ENCODE data around the gene SLC7A1.

The SLC7A1 gene

DNA sequence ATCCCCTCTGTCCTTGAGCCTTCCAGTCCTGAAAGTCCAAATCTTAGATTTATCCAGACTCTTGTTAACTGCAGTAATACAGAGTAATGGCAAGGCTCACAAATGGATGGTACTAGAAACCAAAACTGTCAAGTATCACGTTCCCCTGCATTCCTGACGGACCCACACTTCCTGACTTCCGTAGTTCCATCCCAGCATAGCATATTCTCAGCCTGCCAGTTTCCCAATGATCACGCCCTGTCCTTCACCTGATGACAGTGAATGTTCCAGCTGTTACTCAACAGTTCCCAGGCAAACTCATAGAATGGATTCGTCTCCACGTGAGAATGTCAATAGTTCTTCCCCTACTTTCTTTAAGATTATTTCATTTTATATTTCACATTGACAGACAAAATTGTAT, 33.6 kb downstream of the SLC7A1 start:
- no peak for DNase-seq (ENCODE audit: low read depth in 3 of 3)

- DNase-seq (ENCODE audit: low read depth in 3 of 3), result no peak
Observed at GRCh38 chr13:29556742-29557141, 38.7 kb downstream of the SLC7A1 start.

DNA sequence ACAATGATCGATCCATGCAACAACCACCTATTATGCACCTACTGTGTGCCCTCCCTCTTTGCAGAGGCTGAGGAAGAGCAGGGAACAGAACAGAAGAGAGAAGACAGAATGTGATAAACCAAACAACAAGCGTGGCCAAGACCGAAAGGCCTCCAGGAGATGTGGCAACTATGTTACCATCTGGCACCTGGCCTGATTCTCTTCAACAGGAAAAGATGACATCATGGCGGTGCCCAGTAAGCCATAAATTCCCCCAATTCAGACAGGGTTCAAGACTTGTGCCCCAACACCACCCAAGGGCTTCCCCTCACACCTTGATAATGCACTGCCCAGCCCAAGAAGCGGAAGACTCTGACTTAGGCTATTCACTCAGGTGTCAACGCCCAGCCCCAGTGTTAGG, 44.3 kb downstream of the SLC7A1 start:
- no peak for DNase-seq (ENCODE audit: low read depth in 3 of 3)

DNA sequence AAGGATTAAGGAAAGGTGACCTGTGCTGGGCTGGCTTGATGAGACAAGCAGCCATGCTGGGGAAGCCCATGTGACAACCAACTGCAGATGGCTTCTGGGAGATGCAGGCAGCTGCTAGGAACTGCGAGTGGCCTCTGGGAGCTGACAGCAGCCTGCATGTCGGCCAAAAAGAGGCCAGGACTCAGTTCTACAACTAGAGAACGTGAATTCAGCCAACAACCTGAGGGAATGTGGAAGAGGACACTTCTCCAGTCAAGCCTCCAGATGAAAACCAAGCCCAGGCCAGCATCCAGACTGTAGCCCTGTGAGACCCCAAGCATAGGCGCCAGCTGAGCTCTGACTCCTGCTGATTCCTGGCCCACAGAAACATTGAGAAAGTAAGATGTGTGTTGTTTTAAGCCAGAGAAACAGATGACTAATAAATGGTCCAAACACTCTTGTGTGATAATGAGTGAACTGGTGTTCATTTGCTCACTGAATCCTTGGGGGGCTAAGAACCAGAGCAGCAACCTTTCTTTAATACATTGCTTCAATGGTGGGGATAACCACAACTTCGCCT, 45.0 kb downstream of the SLC7A1 start:
- no peak for DNase-seq (ENCODE audit: low read depth in 3 of 3)

DNA sequence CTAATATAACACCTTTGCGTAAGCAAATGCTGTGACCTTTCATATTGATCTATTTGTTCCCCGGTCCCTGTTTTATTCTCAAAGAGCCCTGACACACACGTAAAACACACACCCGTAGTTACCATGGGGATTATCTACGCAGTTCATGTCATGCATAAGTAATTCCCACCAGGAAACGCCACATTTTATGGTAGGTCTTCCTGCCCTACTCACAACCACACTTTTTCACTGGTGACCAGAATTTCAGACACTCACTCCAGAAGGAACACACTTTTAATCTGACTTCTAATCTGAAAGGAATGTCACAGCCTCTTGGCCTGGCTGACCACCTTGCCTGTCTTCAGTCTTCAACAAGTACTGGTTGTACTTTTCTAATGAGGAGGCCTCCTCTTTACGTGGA, 46.8 kb downstream of the SLC7A1 start:
- DNase-seq (ENCODE audit: low read depth in 3 of 3), result no peak

- DNase-seq (ENCODE audit: low read depth in 3 of 3), result no peak
Observed at GRCh38 chr13:29547153-29547552, 48.3 kb downstream of the SLC7A1 start.

GRCh38 chr13:29546662-29547061, 48.8 kb downstream of the SLC7A1 start:
- no peak for DNase-seq (ENCODE audit: low read depth in 3 of 3)

DNA sequence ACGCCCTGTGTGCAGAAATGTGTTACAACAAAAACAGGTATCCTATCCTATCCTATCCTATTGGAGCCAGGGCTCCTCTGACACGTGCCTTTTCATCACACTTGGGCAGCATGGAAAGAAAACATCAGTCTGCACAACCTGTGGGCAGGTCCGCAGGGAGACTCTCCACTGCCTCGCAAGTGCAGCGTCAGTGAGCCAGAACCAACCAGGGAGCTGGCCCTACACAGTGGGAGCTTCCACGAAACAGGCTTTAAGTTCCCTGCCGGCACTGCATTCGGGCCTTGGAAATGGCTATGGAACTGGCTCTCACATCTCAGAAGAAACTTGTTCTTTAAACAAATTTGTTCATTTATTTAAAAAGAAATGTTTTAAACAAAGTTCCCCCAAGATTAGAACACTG, 49.5 kb downstream of the SLC7A1 start:
- no peak for DNase-seq (ENCODE audit: low read depth in 3 of 3)

DNA sequence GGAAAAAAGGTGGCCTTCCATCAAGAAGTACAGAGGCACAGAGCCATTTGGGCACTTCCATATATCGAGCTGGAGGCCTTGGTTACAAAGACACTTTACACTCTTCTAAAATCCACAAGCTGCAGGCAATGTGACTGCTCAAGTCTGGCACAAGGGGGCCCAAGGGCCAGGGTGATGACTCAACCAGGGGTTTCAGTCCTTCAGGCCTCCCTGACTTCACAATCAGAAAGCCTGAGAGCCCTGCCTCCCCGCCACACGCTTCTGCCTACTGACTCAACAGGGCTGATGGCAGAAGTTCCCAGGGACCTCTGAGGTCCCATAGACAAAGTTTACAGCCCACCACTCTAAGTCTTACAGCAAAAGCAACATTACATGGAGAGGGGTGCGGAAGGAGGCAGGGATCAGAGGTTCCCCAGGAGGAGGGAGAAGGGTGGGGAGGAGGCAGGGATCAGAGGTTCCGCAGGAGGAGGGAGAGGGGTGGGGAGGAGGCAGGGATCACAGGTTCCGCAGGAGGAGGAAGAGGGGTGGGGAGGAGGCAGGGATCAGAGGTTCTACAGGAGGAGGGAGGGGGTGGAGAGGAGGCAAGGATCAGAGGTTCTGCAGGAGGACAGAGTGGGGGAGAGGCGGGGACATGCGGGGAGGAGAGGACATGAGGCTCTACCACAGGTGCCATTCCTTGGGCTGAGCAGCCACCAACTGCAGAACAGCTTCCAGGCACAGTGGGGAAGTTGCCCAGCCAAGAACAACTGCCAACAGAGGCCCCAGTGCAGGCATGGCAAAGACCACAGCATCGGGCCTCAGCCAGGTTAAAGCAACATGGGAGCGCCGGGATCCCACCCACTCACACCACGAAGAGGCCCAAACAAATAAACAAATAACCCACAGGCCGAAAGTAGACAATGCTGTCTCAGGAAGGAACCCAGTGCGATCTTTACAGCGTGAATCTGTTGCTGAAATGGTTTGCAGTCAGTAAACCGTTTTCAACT, 52.0 kb downstream of the SLC7A1 start:
- peak in 1 of 3 experiments; percentile 9 for DNase-seq (ENCODE audit: low read depth in 3 of 3)

GRCh38 chr13:29542381-29542780, 53.1 kb downstream of the SLC7A1 start:
- DNase-seq (ENCODE audit: low read depth in 3 of 3), result no peak

DNA sequence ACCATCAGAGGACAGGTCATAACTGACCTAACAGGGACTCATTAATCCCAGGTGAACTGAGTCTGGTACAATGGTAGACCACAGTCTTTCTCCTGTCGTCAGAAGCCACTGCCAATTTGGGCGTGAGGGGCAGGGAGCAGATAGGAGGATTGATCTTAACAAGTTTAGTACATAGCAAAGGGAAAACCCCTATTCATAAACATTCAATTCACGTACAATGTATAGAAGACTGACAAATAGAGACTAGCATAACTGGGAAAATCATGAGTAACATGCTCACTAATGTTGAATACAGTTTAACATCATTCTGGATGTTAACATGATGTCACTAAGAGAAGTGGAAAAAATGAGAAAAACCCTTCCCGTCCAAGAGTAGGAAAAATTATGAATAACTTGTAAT, 54.1 kb downstream of the SLC7A1 start:
- DNase-seq (ENCODE audit: low read depth in 3 of 3), result no peak

GRCh38 chr13:29540799-29541198, 54.7 kb downstream of the SLC7A1 start:
- DNase-seq (ENCODE audit: low read depth in 3 of 3), result no peak

DNA sequence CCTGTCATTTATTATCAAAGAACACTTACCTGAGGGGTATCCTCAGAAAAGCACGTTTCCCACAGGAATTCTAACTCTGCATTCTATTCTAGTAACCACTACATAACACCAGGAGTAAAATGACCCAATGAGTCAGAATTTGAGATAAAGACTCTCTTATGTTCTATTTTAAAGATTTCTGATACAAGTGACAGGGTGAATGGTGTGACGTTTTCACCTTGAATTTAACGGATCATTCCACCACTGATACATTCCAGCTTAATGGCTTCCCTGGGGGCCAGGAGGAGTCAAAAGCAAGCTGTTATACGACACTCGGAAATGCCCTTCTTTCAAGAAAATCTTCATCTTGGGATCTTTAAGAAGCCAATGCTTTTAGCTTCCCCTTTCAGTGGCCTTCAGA, 55.2 kb downstream of the SLC7A1 start:
- no peak for DNase-seq (ENCODE audit: low read depth in 3 of 3)

DNA sequence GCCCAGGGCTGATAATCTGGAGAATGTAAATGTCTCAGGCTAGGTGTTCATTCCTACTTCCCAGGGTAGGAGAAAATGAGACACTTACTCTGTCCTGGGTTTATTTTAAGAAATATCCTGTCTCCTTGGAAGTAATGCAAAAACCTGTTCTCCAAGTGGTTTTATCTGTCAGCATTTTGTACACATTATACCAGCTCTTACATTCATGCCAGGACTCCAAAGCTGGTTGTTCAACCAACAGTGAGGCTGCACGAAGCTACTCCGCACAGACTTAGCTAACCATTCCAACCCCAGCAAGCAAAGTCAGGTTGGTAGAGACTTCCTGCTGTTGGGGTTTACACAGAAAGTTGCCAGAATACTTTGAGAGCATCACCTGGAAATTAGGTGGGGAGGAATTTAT, 55.6 kb downstream of the SLC7A1 start:
- no peak for DNase-seq (ENCODE audit: low read depth in 3 of 3)

GRCh38 chr13:29538652-29539040, 56.8 kb downstream of the SLC7A1 start:
- no peak for DNase-seq (ENCODE audit: low read depth in 3 of 3)

DNA sequence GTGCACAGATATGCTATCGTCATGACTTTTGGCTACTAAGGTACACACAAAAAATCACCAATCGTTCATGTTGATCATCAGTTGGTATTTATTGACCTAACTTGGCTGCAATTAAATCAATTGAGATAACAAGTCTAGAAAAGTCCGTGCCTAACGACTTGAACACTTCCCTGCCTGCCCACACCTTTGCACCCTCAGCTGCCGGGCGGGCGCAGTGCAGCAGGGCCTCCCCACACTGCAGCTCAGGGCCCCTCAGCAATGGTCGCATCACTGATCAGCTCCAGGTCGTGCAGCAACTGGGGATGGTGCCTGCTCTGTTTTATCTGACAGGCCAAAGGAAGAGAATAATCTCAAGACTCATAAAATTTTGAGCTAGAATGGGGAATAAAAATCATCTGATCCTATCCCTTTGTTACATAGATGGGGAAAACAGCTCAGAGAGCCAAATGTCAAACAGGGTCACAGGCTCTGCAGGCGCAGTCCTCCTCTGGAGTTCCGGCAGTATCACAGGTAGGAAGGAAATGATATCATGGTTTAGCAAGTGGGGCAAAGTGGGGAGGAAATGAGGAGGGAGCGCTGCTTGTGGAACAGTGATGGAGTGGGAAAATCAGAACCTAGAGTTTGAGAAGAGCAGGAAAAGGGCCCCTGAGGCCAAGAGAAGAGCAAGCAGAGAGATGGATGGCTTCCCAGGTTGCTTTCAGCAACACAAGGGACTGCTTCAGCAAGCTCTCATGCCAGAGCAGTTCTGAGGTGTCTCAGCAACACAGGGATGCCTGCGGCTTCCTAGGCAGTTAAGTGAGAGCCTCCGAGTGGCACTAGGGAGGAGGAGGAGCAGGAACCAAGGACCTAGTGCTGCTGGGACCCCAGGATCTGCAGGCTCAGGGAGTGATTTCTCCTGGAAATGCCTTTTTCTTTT, 57.5 kb downstream of the SLC7A1 start:
- DNase-seq (ENCODE audit: low read depth in 3 of 3), result no peak

GRCh38 chr13:29536853-29537252, 58.6 kb downstream of the SLC7A1 start:
- DNase-seq (ENCODE audit: low read depth in 3 of 3), result no peak

- no peak for DNase-seq (ENCODE audit: low read depth in 3 of 3)
Observed at GRCh38 chr13:29535663-29536655, 59.5 kb downstream of the SLC7A1 start.

DNA sequence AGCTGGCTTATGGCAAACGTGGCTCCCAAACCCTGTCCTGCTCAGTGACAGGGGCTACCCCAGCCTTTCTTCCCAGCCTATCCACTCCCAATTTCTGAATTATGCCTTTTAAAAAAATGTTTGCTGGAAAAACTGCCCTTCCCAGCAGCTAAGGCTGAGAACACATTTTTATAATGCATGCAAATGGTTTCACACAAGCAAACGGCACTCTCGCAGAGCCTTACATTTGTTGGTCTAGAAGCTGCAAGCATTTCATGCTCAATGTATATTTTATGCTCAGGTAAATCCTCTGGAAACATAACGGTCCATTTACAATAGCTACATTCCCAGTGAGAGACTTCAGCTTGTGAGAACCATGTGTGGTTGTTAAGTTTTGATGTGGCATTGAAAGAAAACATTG, 61.4 kb downstream of the SLC7A1 start:
- no peak for DNase-seq (ENCODE audit: low read depth in 3 of 3)

GRCh38 chr13:29532821-29533220, 62.7 kb downstream of the SLC7A1 start:
- no peak for DNase-seq (ENCODE audit: low read depth in 3 of 3)

GRCh38 chr13:29532116-29532515, 63.4 kb downstream of the SLC7A1 start:
- DNase-seq (ENCODE audit: low read depth in 3 of 3), result no peak
